Stimulated activated CD4-positive, alpha-beta T cell treated with anti-CD3 and anti-CD28 coated beads, Interleukin-15, amount 100 ng/mL, for 1 hour (primary cell): Measurements from ENCODE around the gene CELF2.

Experiments used
- DNase-seq, 2 donors: peaks; one replicate each; pipeline ENCODE4 v3.0.0-alpha.2; 2020; ENCODE audit warnings: low read depth in 1 of 2, low spot score in 1 of 2

The CELF2 gene

GRCh38 chr10:11243425-11244222 is 226.0 kb downstream of the CELF2 start:
- DNase-seq: no peak

- DNase-seq: no peak
These were observed 227.4 kb downstream of the CELF2 start for GRCh38 chr10:11245095-11245479.

- no peak for DNase-seq
These were observed 227.8 kb downstream of the CELF2 start for GRCh38 chr10:11245510-11245909.

- DNase-seq: no peak
These were observed 228.4 kb downstream of the CELF2 start for GRCh38 chr10:11245981-11246590.

- DNase-seq: no peak
These were observed 229.2 kb downstream of the CELF2 start for GRCh38 chr10:11246752-11247467.

- DNase-seq: no peak
These were observed 231.6 kb downstream of the CELF2 start for GRCh38 chr10:11249152-11249807.

GRCh38 chr10:11249808-11250195 is 232.1 kb downstream of the CELF2 start:
- DNase-seq: no peak

GRCh38 chr10:11250304-11250703 is 232.6 kb downstream of the CELF2 start:
- DNase-seq: no peak

GRCh38 chr10:11252887-11253286 is 235.2 kb downstream of the CELF2 start:
- no peak for DNase-seq

- no peak for DNase-seq
These were observed 235.8 kb downstream of the CELF2 start for GRCh38 chr10:11253385-11254002.

- DNase-seq: no peak
These were observed 237.5 kb downstream of the CELF2 start for GRCh38 chr10:11255156-11255555.

GRCh38 chr10:11255796-11256444 is 238.2 kb downstream of the CELF2 start:
- no peak for DNase-seq

GRCh38 chr10:11256896-11257295 is 239.2 kb downstream of the CELF2 start:
- no peak for DNase-seq

GRCh38 chr10:11257440-11258090 is 239.9 kb downstream of the CELF2 start:
- DNase-seq: no peak

GRCh38 chr10:11260170-11260569 is 242.5 kb downstream of the CELF2 start:
- DNase-seq: no peak

GRCh38 chr10:11261143-11261542 is 243.5 kb downstream of the CELF2 start:
- no peak for DNase-seq

- no peak for DNase-seq
These were observed 244.2 kb downstream of the CELF2 start for GRCh38 chr10:11261687-11262493.

- no peak for DNase-seq
These were observed 245.0 kb downstream of the CELF2 start for GRCh38 chr10:11262494-11263345.
